ENCODE measurements around the gene IQSEC3.
"Not testable (repeated sequence)": the region's sequence is repeated elsewhere in the genome, so short reads cannot be mapped to it uniquely, and the experiment has no call there.

The IQSEC3 gene

GRCh38 chr12:205026-205425, 138.5 kb downstream of the IQSEC3 start:
- DNase-seq, result no peak

DNA sequence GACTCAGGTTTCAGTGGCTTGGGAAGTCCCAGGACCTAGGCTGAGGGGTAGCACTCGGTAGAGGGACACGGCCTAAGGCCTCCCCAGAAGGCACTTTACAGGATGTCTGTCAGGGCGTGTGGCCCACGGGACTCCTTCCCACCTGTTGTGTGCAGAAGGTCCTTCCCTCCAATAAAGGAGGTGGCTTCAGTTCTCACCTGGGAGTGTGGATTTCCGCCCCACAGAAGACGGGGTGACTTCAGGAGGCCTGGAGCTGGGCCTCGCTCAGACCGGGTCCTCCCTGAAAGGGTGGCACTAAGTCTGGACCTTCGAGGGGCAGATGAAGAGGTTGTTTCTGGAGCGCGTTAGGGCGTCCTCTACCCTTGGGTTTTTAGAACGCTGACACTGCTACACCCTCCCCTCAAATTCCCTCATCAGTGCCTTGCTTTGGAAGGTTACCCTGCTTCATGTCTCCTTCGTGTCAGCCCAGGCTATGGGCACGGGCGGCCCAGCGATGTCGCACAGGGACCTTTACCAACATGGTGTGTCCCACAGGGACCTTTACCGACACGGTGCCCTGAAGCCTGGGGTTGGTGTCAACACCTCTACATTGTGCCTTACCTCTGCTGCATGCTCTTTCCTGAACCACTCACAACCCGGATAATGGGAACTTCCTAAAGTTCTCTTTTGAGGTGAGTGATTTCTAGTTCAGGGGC, 140.3 kb downstream of the IQSEC3 start:
- DNase-seq, result no peak

DNA sequence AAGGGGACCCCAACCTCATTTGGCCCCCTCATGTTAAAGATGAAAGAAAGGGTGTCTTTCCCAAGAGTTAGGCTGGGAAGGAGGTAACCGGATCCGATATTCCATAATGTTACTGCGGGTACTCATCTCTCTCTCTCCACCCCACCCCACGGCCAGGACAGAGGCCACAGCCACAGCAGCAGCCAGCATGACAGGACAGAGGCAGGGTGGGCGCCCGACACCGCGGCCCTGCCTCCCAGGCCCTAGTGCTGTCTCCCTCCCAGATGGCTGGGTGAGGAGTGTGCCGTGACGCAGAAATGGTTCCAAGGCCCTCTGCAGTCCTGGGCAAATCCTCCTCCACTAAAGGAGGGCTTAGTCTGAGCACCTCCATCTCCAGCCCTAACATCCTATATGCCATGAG, 141.2 kb downstream of the IQSEC3 start:
- DNase-seq, result no peak

DNA sequence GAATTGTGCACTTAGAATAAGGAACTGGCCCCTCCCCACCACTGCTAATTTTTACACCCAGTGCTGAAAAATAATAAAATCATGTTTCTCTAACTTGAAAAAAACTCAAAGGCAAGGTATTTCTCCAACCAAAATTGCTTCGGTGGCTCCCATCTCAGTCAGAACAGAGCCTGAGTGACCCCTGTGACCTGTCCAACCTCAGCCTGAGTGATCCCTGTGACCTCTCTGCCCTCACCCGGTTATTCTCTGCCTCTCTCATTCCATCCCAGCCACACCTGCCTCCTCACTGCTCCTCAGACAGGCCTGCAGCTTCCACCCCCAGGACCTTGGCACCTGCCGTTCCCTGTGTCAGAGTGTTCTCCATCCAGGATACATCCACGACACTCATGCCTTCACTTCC, 142.2 kb downstream of the IQSEC3 start:
- DNase-seq, result no peak

DNA sequence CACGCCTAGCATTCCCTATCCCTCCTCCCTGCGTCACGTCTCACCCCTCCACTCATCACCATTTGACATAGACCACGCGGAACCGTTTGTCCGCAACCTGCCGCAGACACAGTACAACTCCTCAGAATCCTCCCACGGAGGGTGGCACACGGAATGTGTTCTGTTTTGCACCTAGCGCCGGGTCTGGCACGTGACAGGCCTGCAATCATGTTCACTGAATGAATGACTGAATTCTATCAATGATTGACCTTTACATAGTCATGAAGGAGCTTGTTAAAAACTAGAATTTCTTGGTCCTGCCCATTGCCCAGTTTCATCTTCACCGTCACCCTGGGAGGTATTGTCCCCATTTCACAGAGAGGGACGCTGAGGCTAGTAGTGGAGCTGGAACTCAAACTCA, 142.7 kb downstream of the IQSEC3 start:
- DNase-seq, result no peak

- DNase-seq, result no peak
These were observed 143.3 kb downstream of the IQSEC3 start for GRCh38 chr12:209851-210250.

DNA sequence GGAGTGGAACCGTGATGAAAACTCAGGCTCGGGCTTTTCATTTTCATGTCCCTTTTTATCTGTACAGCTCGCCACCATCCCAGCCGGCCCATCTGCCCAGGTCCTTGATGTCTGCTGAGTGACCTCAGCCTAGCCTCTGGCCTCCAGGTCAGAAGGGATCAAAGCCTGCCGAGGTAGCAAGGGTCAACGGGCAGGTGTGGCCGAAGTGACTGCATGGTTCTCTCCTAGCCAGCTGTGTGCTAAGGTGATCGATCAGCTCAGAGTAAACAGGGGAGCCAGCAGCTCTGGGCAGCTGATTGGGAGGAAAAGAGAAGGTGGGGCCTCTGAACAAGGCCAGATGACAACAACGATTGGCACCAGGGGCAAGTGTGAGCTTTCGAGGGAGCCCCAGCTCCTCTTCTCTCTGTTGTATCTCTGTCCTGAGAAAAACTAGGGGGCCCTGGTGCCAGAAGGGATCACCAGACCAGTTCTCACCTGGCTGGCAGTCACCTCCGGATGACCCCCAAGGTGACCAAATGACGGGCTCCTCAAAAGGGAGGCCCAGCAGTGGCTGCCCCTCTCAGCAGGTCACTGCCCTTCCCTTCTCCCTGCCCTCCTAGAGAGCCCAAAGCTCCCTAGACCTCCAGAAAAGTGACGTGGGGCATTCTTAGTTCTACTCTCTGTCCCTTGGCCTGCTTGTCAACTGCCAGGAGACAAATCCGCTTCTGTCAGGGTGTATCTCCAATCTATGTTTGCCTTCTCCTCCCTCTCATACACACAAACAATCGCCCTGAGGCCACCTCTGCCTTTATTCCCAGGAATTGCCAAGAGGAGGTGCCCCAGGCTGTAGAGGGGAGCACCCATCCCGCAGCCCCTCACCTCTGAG, 143.9 kb downstream of the IQSEC3 start:
- DNase-seq, result no peak

DNA sequence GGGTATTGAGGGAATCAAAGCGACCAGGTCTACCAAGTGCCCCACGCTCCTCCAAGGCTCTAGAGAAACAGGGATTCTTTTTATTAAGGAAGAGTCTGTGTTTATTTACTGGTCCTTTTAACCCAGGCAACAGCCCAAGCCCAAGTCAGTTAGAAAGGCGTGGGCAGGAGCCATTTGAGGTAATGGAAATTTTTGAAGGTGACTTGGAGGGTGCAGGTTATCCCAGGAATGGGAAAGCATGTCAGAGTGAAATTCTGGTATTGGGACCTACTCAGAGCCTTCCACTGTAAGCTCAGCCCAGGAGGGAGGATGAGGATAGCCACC, 144.5 kb downstream of the IQSEC3 start:
- DNase-seq, result no peak

DNA sequence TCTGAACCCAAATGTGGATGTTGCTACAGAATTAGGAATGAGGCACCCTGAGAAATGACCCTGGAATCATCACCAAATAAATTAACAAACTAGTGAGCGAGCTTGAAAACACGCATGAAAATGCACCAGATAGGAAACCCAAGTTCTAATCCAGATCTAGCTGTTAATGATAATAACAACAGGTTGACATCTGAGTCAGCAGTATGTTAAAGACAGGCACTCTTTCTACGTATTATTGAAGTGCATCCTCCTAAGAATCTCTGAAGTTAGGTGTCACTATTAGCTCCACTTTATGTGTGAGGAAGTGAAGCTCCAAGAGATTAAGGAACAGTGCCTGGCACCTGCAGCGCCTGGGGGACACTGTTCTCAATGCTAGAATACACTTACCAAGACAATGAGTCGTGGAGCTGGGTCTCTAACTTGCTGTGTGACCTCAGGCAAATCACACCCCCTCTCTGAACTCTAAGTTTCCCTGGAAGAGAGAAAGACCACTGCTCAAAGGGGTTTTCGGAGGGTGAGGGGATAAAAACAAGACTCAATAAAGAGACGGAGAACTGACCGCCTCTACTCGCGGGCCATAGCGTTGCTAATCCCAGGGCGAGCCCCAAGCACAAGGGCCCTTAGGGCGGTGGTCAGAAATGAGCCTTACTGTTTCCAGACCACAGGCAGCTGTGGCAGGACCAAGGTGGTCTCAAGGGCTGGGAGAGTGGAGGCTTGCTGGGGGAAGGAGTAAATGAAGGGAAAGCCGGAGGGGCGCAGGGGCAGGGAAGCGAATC, 145.3 kb downstream of the IQSEC3 start:
- no peak for DNase-seq

- no peak for DNase-seq
These were observed 145.8 kb downstream of the IQSEC3 start for GRCh38 chr12:212415-212714.

DNA sequence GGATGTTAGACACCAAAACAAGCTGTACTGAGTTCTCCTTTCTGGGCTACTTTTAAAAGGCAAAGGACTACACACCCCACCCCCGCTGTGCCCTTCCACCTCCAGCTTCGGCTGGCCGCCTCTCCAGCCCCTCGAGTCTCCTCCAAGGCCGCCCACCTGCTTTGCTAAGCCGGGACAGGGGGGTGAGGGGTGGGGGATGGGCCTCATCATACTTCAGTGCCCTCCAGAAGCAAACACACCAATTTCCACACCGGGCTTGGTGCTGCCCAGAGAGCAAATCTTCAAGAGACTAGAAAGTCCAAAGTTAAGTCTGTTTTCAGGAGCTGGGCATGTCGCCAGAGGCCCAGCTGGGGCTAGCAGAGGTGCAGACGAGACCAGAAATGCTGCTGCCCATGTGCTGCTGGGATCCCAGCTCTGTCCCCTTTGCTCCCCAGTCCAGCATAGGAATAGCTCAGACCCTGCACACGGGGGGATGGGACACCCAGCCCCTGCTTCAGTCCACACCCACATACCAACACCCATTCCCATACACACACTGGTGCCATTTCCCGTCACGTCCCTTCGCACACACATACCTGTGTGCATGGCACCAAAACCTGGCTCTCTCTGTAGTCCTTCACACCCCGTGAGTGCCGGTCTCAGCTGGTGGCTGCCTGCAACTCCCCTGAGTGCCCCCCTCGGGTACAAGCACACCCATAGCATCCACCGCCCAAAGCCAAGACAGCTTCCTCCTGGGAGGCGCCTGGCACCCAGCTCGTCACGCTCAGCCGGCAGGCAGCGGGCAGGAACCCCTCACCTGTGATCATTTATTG, 146.4 kb downstream of the IQSEC3 start:
- DNase-seq, result no peak

GRCh38 chr12:213527-213932, 147.0 kb downstream of the IQSEC3 start:
- DNase-seq, result no peak

DNA sequence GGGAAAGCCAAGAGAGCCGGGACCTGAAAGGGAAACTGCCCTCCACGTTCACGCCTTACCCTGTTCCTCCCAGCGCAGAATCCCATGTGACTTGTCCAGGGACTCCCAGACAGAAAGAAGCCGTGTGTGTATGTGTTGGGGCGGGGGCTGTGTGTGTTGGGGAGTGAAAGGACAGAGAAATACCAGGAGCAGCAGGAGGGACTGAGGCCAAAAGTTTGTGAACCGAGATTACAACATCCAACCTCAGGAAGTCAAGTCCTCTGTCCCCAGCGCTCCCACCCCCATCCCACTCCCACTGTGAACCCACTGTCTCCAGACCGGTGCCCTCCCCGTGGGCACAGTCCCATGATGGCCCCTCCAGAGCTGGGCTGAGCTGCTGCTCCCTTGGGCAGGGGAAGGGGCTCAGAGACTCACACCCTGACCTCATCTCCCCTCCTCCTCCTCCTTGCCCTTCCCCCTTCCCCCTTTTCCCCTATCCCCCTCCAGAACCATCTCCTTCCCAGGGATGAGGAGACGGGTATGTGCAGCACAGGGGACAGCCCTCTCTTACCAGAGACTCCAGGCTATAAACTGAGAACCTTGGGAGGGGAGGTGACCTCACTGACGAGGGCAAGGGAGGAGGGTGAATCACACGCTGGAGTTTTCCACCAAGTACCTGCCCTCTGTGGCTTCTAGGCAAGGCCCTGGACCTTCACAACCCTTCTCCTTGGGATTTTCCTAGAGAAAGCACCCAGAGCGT, 147.6 kb downstream of the IQSEC3 start, which contains the start of gene SLC6A12:
TSS of gene SLC6A12 (minus strand) at position 155 of the 739 bp plus-strand sequence. CDS start 4,171 bp downstream, outside the sequence.
- DNase-seq, result no peak

GRCh38 chr12:215116-215515, 148.5 kb downstream of the IQSEC3 start:
- DNase-seq, result no peak

DNA sequence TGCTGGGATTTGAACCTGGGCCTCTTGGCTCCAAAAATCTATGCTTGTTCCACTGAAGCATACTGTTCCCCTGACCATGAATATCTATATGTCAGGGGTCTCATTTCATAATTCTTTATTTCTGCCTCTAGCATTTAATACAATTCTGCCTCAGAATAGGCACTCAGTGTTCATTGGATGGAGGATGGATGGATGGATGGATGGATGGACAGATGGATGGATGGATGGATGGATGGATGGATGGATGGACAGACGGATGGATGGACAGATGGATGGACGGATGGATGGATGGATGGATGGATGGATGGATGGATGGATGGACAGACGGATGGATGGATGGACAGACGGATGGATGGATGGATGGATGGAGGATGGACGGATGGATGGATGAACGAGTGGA, 150.5 kb downstream of the IQSEC3 start:
- not testable (repeated sequence) for DNase-seq

DNA sequence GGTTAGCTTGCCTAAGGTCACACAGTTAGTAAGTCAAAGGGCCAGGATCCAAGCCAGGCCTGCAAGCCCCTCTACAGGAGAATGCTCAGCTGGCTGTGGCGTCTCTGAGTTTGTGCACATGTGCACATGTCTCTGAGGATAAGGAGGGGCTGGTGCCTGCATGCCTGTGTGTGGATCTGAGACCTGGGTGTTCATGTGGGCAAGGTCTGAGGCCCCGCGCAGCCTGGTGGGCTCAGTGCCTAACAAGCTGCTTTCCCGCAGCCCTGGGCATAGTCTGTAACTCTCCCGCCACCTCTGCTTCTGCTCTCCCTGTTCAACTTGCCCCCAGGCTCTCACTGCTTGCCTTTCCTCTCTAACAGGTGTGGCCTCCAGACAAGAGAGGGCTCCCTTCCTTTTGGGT, 151.7 kb downstream of the IQSEC3 start:
- no peak for DNase-seq

DNA sequence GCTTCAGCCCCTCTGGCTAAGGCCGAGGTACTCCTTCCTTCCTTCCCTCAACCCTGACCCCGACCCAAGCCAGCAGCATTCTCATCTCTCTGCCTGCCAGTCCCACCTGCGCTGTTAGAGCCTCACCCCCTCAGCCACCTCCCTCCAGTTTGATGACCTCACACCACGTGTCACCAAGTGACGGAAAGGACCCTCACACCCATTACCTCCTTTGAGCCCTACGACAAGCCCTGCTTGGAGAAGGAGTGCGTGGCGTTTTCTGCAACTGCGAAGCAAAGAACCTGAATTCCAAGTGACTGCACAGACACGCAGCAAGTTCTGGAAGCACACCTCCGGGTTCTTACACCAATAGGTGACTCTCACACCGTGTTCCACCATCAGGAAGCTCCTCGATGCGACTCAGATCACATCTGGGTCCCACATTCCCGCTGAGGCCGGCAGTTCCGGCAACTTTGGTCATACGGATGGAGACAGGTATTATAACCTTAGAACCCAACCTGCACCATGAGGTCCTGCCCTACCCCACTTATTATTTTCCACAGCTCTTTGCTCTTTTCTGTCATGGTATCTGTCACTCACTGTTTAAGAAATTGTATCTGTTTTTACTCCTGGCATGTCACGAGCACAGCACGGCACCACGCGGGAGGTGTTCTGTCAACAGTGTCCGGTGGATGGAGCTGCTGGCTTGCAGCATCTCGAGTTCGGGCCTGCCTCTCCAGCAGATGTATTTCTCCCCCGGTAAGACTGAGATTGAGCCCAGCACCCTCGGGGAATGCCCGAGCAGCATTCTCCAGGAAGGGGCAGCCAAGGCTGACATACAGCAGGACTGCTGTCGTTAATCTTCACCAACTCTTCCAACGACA, 152.4 kb downstream of the IQSEC3 start:
- no peak for DNase-seq

GRCh38 chr12:219891-220352, 153.4 kb downstream of the IQSEC3 start:
- peak; percentile 72 to 77 for DNase-seq

- no peak for DNase-seq
These were observed 153.9 kb downstream of the IQSEC3 start for GRCh38 chr12:220491-220890.

DNA sequence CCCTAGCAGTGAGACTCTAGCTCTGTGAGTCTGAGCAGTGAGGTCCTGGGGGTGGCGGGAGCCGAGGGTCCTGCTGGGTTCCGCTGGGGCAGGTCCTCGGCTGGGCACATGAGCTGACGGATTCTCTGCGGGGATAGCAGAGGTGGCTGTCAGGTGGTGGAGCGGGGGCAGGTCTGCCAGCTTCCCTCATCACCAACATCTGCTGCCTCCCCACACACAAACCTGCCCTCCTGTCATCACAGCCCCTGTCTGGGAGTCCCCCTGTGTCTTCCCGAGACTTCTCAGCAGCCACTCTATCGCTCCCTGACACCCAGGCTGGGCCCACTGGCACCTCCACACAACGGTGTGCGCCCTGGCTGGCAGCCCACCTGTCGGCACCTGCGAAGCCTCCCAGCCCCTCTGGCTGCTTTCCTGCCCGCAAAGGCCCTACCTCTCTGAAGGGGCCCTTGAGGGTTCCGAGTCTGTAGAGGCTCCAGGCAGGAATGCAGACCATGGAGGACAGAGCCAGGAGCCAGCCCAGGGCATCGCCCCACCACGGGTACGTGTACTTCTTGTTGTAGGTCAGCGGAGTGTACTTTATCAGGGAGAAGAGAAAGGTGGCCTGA, 154.5 kb downstream of the IQSEC3 start:
- no peak for DNase-seq

GRCh38 chr12:221736-222135, 155.2 kb downstream of the IQSEC3 start:
- DNase-seq, result no peak

Measured in Kasumi-1 (cell line).